ENCODE measurements around the gene PKN1. TPM values are rescaled to one million over a fixed set of nuclear protein-coding genes. Genes with fewer than 3 reads are reported as not detected.
A peak's percentile ranks its signal among the peaks of the same experiment; 100 is the strongest.

PKN1 gene
- total RNA-seq, 1 experiment from 2014 or later, result 257 TPM

DNA sequence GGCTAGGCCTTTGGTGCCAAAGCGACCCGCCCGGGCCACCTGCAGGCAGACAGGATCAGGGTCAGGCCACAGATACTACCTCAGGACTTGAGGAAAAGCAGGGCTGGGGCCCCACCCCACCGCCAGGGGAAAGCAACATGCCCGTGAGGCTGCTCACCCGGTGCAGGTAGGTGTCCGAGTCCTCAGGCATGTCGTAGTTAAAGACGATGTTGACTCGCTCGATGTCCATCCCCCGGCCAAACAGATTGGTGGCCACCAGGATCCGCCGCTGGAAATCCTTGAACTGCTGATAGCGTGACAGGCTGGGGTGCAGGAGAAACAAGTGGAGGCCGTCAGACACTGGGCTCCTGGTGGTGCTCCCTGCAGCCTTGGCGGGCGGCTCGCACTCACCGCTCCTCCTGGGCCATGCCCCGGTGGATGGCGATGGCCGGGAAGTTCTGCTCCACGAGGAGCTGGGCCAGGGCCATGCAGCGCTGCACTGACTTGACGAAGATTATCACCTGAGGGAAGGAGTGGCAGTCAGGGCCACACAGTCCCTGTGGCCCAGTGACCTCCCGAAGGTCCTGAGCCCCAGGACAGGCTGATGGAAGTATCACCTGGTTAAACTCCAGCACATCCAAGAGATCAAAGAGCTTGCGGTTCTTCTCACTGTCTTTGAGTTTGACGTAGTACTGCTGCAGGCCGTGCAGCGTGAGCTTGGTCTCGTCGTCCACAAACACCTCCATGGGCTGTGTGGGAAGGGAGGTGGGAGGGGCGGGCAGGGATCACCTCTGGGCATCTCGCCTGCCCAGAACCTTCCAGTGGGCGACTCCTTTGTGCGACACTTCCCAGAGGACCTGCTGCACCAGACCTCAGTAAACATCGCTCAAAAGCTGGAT lies 23.7 kb upstream of the PKN1 start:
- no peak for TF ChIP-seq EZH2 (IDR thresholded peaks at IDR 0.05; ENCODE audit: low read depth)
- TF ChIP-seq, protein P1, sequence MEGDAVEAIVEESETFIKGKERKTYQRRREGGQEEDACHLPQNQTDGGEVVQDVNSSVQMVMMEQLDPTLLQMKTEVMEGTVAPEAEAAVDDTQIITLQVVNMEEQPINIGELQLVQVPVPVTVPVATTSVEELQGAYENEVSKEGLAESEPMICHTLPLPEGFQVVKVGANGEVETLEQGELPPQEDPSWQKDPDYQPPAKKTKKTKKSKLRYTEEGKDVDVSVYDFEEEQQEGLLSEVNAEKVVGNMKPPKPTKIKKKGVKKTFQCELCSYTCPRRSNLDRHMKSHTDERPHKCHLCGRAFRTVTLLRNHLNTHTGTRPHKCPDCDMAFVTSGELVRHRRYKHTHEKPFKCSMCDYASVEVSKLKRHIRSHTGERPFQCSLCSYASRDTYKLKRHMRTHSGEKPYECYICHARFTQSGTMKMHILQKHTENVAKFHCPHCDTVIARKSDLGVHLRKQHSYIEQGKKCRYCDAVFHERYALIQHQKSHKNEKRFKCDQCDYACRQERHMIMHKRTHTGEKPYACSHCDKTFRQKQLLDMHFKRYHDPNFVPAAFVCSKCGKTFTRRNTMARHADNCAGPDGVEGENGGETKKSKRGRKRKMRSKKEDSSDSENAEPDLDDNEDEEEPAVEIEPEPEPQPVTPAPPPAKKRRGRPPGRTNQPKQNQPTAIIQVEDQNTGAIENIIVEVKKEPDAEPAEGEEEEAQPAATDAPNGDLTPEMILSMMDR (conservative IDR thresholded peaks at IDR 0.05), result no peak
- Histone ChIP-seq H3K4me2 (no peak overlapping the region), H3K9me2 (ENCODE audit: insufficient read depth) (no peaks in the 10 kb centered on the region), H3K79me2 (ENCODE audit: low read depth) (peaks cover 30% of the 10 kb centered on the region), H3K9me3 (ENCODE audit: insufficient read depth, low read depth) (no peaks in the 10 kb centered on the region), H3K36me3 (ENCODE audit: low read depth) (peaks cover 34% of the 10 kb centered on the region), H3K27ac (no peak overlapping the region), H2AFZ (no peak overlapping the region), H3K27me3 (ENCODE audit: insufficient read depth, low read depth) (no peaks in the 10 kb centered on the region), H3K4me1 (replicated peaks; ENCODE audit: insufficient read depth) (0 out of 2 replicates have a peak, but pooled peaks cover 4% of the 10 kb centered on the region), H3K4me3 (no peak overlapping the region), H3F3A (ENCODE audit: insufficient read depth, low read depth) (peaks cover 77% of the 10 kb centered on the region), H4K20me1 (ENCODE audit: insufficient read depth) (peaks cover 67% of the 10 kb centered on the region)
- BruUV-seq (replicated peaks), result TSS peak; percentile 16
- intact Hi-C loops (cut with micrococcal nuclease; ENCODE audit: unreplicated experiment), result loop anchor here (5.0 to 10.0 kb wide), 2 partner anchors 205 to 272 kb away; partner anchors contain the start of genes ADGRL1 and ASF1B
- ChIA-PET CTCF (no interaction called here), POLR2A (ENCODE audit: unreplicated experiment) (interaction anchor here (0.5 kb wide), 1 partner anchor 28 kb away, joined by 3 read pairs; no protein-coding TSS in a partner anchor)
- DNase-seq, result no peak

DNA sequence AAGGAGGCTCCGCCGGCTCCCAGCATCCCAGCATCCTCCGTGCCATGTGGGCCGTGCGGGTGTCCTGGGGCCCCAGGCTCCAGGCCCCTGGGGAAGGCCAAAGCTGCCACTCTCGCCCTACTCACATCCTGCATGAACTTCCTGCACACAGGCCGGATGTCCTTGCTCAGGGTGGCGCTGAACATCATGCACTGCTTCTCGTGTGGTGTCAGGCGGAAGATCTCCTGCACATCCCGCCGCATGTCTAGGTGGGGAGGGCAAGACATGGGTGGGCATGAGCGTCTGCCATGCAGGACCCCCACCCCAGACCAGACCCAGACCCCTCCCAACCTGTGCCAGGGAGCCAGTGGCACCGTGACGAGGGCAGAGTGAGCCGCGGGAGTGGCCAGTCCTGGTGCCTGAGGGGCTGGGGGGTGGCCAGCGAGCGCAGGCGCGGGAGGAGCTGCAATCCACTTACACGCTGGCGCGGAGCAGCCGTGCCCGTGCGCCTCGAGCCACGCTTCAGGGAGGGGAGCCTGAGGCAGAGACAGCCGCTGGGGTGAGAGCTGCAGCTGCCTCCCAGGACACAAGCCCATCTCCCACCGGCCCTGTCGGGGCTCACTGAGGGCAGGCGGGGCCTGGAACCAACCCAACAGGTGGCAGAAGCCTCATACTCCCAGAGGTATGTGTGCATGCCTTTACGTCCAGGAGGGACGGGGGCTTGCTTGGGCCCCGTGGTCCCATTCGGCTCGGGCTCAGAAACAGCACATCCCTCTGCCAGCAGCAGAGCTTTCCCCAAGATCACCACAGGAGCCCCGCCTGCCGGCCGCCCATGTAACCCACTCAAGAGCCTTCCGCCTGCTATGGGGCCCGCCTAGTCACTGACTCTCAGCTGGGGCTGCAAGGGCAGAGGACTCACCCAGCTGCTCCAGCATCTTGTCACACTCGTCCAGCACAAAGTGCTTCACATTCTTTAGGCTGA lies 22.7 kb upstream of the PKN1 start:
- no peak for DNase-seq
- Histone ChIP-seq H3K9me3 (ENCODE audit: insufficient read depth, low read depth) (no peaks in the 10 kb centered on the region), H3K4me1 (replicated peaks; ENCODE audit: insufficient read depth) (0 out of 2 replicates have a peak, but pooled peaks cover 4% of the 10 kb centered on the region), H2AFZ (no peak overlapping the region), H3K36me3 (ENCODE audit: low read depth) (peaks cover 34% of the 10 kb centered on the region), H3K9me2 (ENCODE audit: insufficient read depth) (no peaks in the 10 kb centered on the region), H3K27me3 (ENCODE audit: insufficient read depth, low read depth) (no peaks in the 10 kb centered on the region), H3K79me2 (ENCODE audit: low read depth) (peaks cover 39% of the 10 kb centered on the region), H3K27ac (no peak overlapping the region), H3K4me3 (no peak overlapping the region), H4K20me1 (ENCODE audit: insufficient read depth) (peaks cover 77% of the 10 kb centered on the region), H3K4me2 (no peak overlapping the region), H3F3A (ENCODE audit: insufficient read depth, low read depth) (peaks cover 73% of the 10 kb centered on the region)
- POLR2A ChIA-PET (ENCODE audit: unreplicated experiment), result interaction anchor here (0.5 kb wide), 1 partner anchor 27 kb away, joined by 3 read pairs; no protein-coding TSS in a partner anchor
- CTCF ChIA-PET, result no interaction called here
- intact Hi-C loops (cut with micrococcal nuclease; ENCODE audit: unreplicated experiment), result no loop called here
- BruUV-seq (replicated peaks), result no TSS peak
- TF ChIP-seq, protein P1 (conservative IDR thresholded peaks at IDR 0.05), result no peak
- no peak for TF ChIP-seq EZH2 (IDR thresholded peaks at IDR 0.05; ENCODE audit: low read depth)

Measured in PC-9 (cell line).